Activated naive CD8-positive, alpha-beta T cell (primary cell): ENCODE measurements around the gene PAK2.

Experiments
- H3K27ac Mint-ChIP-seq: one replicate; pipeline ENCODE4 v1.8.0; 2021; ENCODE audit warnings: mixed read lengths
- H3K27me3 Mint-ChIP-seq: one replicate; pipeline ENCODE4 v1.8.0; 2021; ENCODE audit warnings: mixed read lengths
- H3K36me3 Mint-ChIP-seq: one replicate; pipeline ENCODE4 v1.8.0; 2021; ENCODE audit warnings: mixed read lengths
- H3K4me1 Mint-ChIP-seq: one replicate; pipeline ENCODE4 v1.8.0; 2021; ENCODE audit warnings: low read depth, mixed read lengths
- H3K4me3 Mint-ChIP-seq: one replicate; pipeline ENCODE4 v1.8.0; 2021; ENCODE audit warnings: mild to moderate bottlenecking, mixed read lengths
- H3K9me3 Mint-ChIP-seq: one replicate; pipeline ENCODE4 v1.8.0; 2021; ENCODE audit warnings: low read depth, mixed read lengths

Gene PAK2

GRCh38 chr3:196756732-196757131, 17.1 kb downstream of the PAK2 start:
- Mint-ChIP-seq H3K36me3 (peaks cover 19% of the 10 kb centered on the region), H3K27me3 (no peaks in the 10 kb centered on the region), H3K9me3 (no peaks in the 10 kb centered on the region), H3K27ac (peak overlapping the region; percentile 81), H3K4me3 (peak overlapping the region; percentile 21), H3K4me1 (peaks cover 51% of the 10 kb centered on the region)

- Mint-ChIP-seq H3K4me1 (peaks cover 52% of the 10 kb centered on the region), H3K36me3 (peaks cover 19% of the 10 kb centered on the region), H3K27ac (peak overlapping the region; percentile 79), H3K27me3 (no peaks in the 10 kb centered on the region), H3K4me3 (peak overlapping the region; percentile 48), H3K9me3 (no peaks in the 10 kb centered on the region)
Measured at GRCh38 chr3:196757876-196758739, 18.5 kb downstream of the PAK2 start.

DNA sequence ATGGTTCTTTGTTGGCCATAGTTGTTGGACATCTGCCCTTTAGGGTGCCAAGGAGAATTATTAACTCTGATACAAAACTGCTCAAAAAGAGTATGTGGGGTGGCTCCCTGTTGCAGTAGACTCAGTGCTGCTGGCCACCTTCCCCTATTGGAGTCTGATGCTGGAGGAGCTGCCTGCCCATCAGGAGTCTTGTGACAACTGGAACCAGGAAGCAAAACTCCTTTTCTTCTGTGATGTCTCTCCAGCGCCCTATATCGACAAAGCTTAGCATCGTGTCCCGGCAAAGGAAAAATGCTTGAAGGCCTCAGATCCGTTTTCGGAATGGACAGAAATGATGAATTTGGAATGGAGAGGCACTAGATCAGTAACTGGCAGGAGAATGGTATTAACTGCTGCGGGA, 23.5 kb downstream of the PAK2 start:
- no peaks in the 10 kb centered on the region for H3K27me3 Mint-ChIP-seq
- no peaks in the 10 kb centered on the region for H3K9me3 Mint-ChIP-seq
- H3K4me1 Mint-ChIP-seq, result peaks cover 33% of the 10 kb centered on the region
- no peak overlapping the region for H3K27ac Mint-ChIP-seq
- H3K36me3 Mint-ChIP-seq, result peaks cover 8% of the 10 kb centered on the region
- H3K4me3 Mint-ChIP-seq, result no peak overlapping the region

- no peaks in the 10 kb centered on the region for H3K9me3 Mint-ChIP-seq
- peaks cover 9% of the 10 kb centered on the region for H3K36me3 Mint-ChIP-seq
- no peaks in the 10 kb centered on the region for H3K27me3 Mint-ChIP-seq
- peak overlapping the region; percentile 5 for H3K27ac Mint-ChIP-seq
- H3K4me3 Mint-ChIP-seq, result no peak overlapping the region
- H3K4me1 Mint-ChIP-seq, result peaks cover 24% of the 10 kb centered on the region
Measured at GRCh38 chr3:196765454-196765853, 25.8 kb downstream of the PAK2 start.

DNA sequence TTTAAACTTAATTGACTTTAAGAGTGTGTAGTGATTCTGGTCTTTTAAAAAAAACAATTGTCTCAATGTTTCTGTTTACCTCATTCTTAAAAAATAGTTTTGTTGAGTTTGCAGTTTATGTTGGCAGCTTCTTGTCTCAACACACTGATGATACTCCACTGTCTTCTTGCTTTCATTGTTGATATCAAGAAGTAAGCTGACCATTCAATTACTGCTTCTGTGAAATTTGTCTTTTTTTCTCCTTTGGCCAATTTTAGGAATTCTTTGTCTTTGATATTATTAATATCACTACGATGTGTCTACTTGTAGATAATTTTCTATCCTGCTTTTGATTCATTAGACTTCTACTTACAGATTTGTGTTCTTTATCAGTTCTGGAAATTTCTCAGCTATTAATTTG, 31.4 kb downstream of the PAK2 start:
- H3K36me3 Mint-ChIP-seq, result peaks cover 6% of the 10 kb centered on the region
- H3K4me1 Mint-ChIP-seq, result peaks cover 58% of the 10 kb centered on the region
- peak overlapping the region; percentile 34 for H3K27ac Mint-ChIP-seq
- no peak overlapping the region for H3K4me3 Mint-ChIP-seq
- H3K27me3 Mint-ChIP-seq, result no peaks in the 10 kb centered on the region
- H3K9me3 Mint-ChIP-seq, result no peaks in the 10 kb centered on the region

DNA sequence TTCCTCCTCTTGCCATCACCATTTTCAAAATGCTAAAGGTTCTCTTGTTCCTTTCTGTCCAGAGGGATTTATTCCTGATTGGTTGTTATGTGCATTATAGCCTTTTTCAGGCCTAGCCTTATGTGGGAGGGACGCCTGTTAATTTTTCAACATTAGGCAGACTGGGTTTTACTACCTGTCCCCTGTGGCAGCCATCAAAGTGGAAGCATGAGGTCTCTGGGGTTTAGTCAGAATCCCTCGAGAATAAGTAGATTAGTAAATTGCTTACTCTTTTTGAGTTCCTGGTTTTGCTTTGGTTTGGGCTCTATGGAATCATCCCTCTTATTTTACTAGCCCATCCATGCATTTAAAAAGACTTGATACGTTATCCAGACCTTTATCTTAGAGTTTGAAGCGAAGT, 32.4 kb downstream of the PAK2 start:
- Mint-ChIP-seq H3K36me3 (peaks cover 9% of the 10 kb centered on the region), H3K27ac (peak overlapping the region; percentile 76), H3K4me3 (peak overlapping the region; percentile 24), H3K9me3 (no peaks in the 10 kb centered on the region), H3K27me3 (no peaks in the 10 kb centered on the region), H3K4me1 (peaks cover 63% of the 10 kb centered on the region)

DNA sequence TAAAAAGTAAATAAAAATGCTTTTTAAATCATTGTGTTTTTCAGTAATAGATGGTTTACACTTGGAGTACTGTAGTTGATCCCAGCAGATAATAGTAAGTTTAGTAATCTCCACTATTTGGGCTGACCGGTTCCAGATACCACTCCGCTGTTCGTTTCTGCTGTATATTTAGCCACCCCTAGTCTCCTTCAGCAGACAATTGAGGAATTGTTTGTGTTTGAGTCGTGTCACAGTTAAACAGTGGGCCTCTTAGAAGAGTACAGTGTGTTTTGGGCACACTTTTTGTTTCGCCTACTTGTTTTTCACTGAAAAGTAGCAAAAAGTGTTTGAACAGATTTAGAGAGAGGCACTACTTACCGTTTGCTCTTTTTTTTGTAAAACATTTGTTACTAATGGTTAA, 33.2 kb downstream of the PAK2 start:
- no peaks in the 10 kb centered on the region for H3K9me3 Mint-ChIP-seq
- no peak overlapping the region for H3K4me3 Mint-ChIP-seq
- peaks cover 9% of the 10 kb centered on the region for H3K36me3 Mint-ChIP-seq
- H3K4me1 Mint-ChIP-seq, result peaks cover 67% of the 10 kb centered on the region
- no peak overlapping the region for H3K27ac Mint-ChIP-seq
- H3K27me3 Mint-ChIP-seq, result no peaks in the 10 kb centered on the region

DNA sequence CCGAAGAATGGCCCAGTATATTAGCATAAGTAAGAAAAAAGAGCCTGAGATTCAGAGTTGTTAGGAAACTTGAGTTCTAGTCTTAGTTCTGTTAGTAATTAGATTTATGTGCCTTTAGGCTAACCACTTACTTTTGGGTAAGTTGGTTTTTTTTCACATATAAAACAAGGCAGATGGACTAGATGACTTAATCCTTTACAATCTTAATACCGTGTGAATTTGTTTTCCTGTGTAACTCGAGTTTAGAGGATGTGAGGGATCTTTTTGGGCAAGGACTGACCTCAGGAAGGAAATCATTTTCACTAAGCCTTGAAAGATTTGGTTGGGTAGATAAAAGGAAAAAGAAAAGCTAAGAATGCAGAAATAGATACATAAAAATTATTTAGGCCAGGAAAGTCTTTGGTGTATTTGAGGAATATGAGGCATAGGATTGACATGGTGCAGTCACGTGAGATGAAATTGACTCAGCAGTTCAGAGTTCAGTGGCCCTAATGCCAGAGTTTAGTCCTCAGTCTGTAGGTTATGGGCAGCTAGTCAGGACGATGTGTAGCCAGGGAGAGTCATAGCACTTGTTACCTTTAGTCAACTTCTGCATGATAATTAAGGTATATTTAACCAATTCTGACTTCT, 34.6 kb downstream of the PAK2 start:
- no peaks in the 10 kb centered on the region for H3K9me3 Mint-ChIP-seq
- H3K4me1 Mint-ChIP-seq, result peaks cover 78% of the 10 kb centered on the region

GRCh38 chr3:196774848-196775422, 35.3 kb downstream of the PAK2 start:
- Mint-ChIP-seq H3K4me1 (peaks cover 78% of the 10 kb centered on the region), H3K27me3 (no peaks in the 10 kb centered on the region), H3K27ac (peak overlapping the region; percentile 36), H3K9me3 (no peaks in the 10 kb centered on the region), H3K4me3 (no peak overlapping the region), H3K36me3 (peaks cover 14% of the 10 kb centered on the region)

More for the DNA sequence above, 34.6 kb downstream of the PAK2 start:
- H3K27me3 Mint-ChIP-seq, result no peaks in the 10 kb centered on the region
- peak overlapping the region; percentile 51 for H3K27ac Mint-ChIP-seq
- H3K36me3 Mint-ChIP-seq, result peaks cover 14% of the 10 kb centered on the region
- no peak overlapping the region for H3K4me3 Mint-ChIP-seq

- Mint-ChIP-seq H3K36me3 (peaks cover 17% of the 10 kb centered on the region), H3K4me1 (peaks cover 79% of the 10 kb centered on the region), H3K9me3 (no peaks in the 10 kb centered on the region), H3K27ac (peak overlapping the region; percentile 9), H3K27me3 (no peaks in the 10 kb centered on the region), H3K4me3 (no peak overlapping the region)
Measured at GRCh38 chr3:196775938-196776337, 36.3 kb downstream of the PAK2 start.

GRCh38 chr3:196777836-196778235, 38.2 kb downstream of the PAK2 start:
- H3K36me3 Mint-ChIP-seq, result peaks cover 15% of the 10 kb centered on the region

DNA sequence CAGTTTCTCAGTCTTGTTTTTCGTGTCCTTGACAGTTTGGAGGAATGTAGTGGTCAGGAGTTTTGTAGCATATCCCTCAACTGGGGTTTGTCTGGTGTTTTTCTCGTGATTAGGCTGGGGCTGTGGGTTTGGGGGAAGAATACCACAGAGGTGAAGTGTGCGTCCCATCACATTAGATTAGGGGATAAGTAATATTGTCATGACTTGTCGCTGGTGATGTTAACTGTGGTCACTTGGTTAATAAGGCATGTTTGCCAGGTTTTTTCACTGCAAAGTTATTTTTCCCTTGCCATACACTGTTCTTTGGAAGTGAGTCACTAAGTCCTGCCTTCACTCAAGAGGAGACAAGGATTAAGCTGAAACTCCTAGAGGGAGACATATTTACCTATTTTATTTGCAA, 39.1 kb downstream of the PAK2 start:
- Mint-ChIP-seq H3K9me3 (no peaks in the 10 kb centered on the region), H3K27ac (peak overlapping the region; percentile 70), H3K4me3 (no peak overlapping the region), H3K4me1 (peaks cover 61% of the 10 kb centered on the region), H3K36me3 (peaks cover 15% of the 10 kb centered on the region), H3K27me3 (no peaks in the 10 kb centered on the region)

More at GRCh38 chr3:196777836-196778235, 38.2 kb downstream of the PAK2 start:
- Mint-ChIP-seq H3K4me3 (no peak overlapping the region), H3K9me3 (no peaks in the 10 kb centered on the region), H3K4me1 (peaks cover 65% of the 10 kb centered on the region), H3K27ac (no peak overlapping the region), H3K27me3 (no peaks in the 10 kb centered on the region)

- peaks cover 20% of the 10 kb centered on the region for H3K36me3 Mint-ChIP-seq
- peaks cover 40% of the 10 kb centered on the region for H3K4me1 Mint-ChIP-seq
- no peak overlapping the region for H3K4me3 Mint-ChIP-seq
- no peak overlapping the region for H3K27ac Mint-ChIP-seq
- H3K9me3 Mint-ChIP-seq, result no peaks in the 10 kb centered on the region
- no peaks in the 10 kb centered on the region for H3K27me3 Mint-ChIP-seq
Measured at GRCh38 chr3:196782511-196782910, 42.9 kb downstream of the PAK2 start.

- peak overlapping the region; percentile 51 for H3K27ac Mint-ChIP-seq
- no peak overlapping the region for H3K4me3 Mint-ChIP-seq
- H3K36me3 Mint-ChIP-seq, result peaks cover 23% of the 10 kb centered on the region
- H3K27me3 Mint-ChIP-seq, result no peaks in the 10 kb centered on the region
- H3K4me1 Mint-ChIP-seq, result peaks cover 29% of the 10 kb centered on the region
- no peaks in the 10 kb centered on the region for H3K9me3 Mint-ChIP-seq
Measured at GRCh38 chr3:196788528-196788927, 48.9 kb downstream of the PAK2 start.

DNA sequence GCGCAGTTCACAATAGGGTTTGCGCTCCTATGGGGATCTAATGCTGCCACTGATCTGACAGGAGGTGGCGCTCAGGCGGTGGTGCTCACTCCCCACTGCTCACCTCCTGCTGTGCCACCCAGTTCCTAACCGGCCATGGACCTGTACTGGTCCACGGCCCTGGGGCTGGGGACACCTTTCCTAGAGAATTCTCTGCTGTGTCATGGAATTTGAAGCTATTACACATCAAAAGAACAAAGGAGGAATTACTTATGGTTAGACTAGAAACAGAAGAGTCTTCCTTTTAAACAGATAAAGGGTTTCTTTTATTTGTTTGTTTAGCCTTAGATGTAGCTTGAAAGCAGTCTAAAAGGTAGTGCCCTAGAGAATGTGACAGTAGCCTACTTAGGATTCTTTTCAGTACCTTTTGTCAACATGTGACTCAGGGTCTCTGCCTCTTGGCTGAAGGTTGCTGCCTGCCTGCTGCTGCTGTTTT, 50.3 kb downstream of the PAK2 start:
- no peak overlapping the region for H3K27ac Mint-ChIP-seq
- peaks cover 26% of the 10 kb centered on the region for H3K36me3 Mint-ChIP-seq
- H3K4me3 Mint-ChIP-seq, result no peak overlapping the region
- peaks cover 30% of the 10 kb centered on the region for H3K4me1 Mint-ChIP-seq
- no peaks in the 10 kb centered on the region for H3K9me3 Mint-ChIP-seq
- no peaks in the 10 kb centered on the region for H3K27me3 Mint-ChIP-seq
